Trophoblast cell (in vitro differentiated cells and primary cell): Measurements from ENCODE around the gene HCAR3.
"Not testable (repeated sequence)": the region's sequence is repeated elsewhere in the genome, so short reads cannot be mapped to it uniquely, and the experiment has no call there.

ENCODE experiments used
- DNase-seq, 2 donors: peaks; one replicate each; pipeline ENCODE4 v3.0.0-alpha.2; 2016
- H2AFZ ChIP-seq: 2 replicates; pipeline ENCODE4 v1.6.1; 2013; ENCODE audit warnings: low read length, moderate library complexity, mild to moderate bottlenecking; ENCODE audit not compliant: insufficient read depth, poor library complexity
- H2AK5ac ChIP-seq: 2 replicates; pipeline ENCODE4 v1.6.1; 2013; ENCODE audit warnings: mild to moderate bottlenecking, low read length
- H2BK120ac ChIP-seq: 2 replicates; pipeline ENCODE4 v1.6.1; 2013; ENCODE audit warnings: low read length, mild to moderate bottlenecking, moderate library complexity; ENCODE audit not compliant: insufficient read depth, poor library complexity
- H2BK12ac ChIP-seq: 2 replicates; pipeline ENCODE4 v1.6.1; 2013; ENCODE audit warnings: mild to moderate bottlenecking, low read length, moderate library complexity
- H2BK5ac ChIP-seq: 2 replicates; pipeline ENCODE4 v1.6.1; 2013; ENCODE audit warnings: low read length, low read depth, moderate library complexity, mild to moderate bottlenecking; ENCODE audit not compliant: poor library complexity
- H3K14ac ChIP-seq: 2 replicates; pipeline ENCODE4 v1.6.1; 2013; ENCODE audit warnings: mild to moderate bottlenecking, low read length
- H3K18ac ChIP-seq: 2 replicates; pipeline ENCODE4 v1.6.1; 2013; ENCODE audit warnings: mild to moderate bottlenecking, low read length
- H3K23ac ChIP-seq: 2 replicates; pipeline ENCODE4 v1.6.1; 2013; ENCODE audit warnings: low read length
- H3K27ac ChIP-seq: 2 replicates; pipeline ENCODE4 v1.5.1; 2013; ENCODE audit warnings: low read depth, mild to moderate bottlenecking, inconsistent platforms, low read length, moderate library complexity
- H3K27me3 ChIP-seq: 2 replicates; pipeline ENCODE4 v1.6.1; 2013; ENCODE audit warnings: inconsistent platforms, mild to moderate bottlenecking, low read length, moderate library complexity; ENCODE audit not compliant: insufficient read depth
- H3K36me3 ChIP-seq, 2 experiments: 1 replicate in 1 of 2; 2 replicates in 1 of 2; pipeline ENCODE4 v1.6.1; 2013; ENCODE audit warnings: low read length in 2 of 2, mild to moderate bottlenecking in 2 of 2, moderate library complexity in 1 of 2; ENCODE audit not compliant: insufficient read depth in 2 of 2, control insufficient read depth in 1 of 2
- H3K4ac ChIP-seq: 2 replicates; pipeline ENCODE4 v1.6.1; 2013; ENCODE audit warnings: low read depth, mild to moderate bottlenecking, low read length, moderate library complexity
- H3K4me1 ChIP-seq, 2 experiments: 1 replicate in 1 of 2; 2 replicates in 1 of 2; pipeline ENCODE4 v1.6.1; 2013; ENCODE audit warnings: low read length in 2 of 2, mild to moderate bottlenecking in 2 of 2, moderate library complexity in 1 of 2; ENCODE audit not compliant: insufficient read depth in 2 of 2, control insufficient read depth in 1 of 2
- H3K4me2 ChIP-seq: 2 replicates; pipeline ENCODE4 v1.6.1; 2013; ENCODE audit warnings: inconsistent platforms, mild to moderate bottlenecking, low read length, moderate library complexity
- H3K4me3 ChIP-seq: 2 replicates; pipeline ENCODE4 v1.5.1; 2013; ENCODE audit warnings: mild to moderate bottlenecking, low read depth, low read length, inconsistent platforms
- H3K79me1 ChIP-seq: one replicate; pipeline ENCODE4 v1.6.1; 2013; ENCODE audit warnings: low read length
- H3K79me2 ChIP-seq: 2 replicates; pipeline ENCODE4 v1.6.1; 2013; ENCODE audit warnings: low read length, mild to moderate bottlenecking; ENCODE audit not compliant: control insufficient read depth, insufficient read depth, poor library complexity
- H3K9ac ChIP-seq: 2 replicates; pipeline ENCODE4 v1.6.1; 2013; ENCODE audit warnings: mild to moderate bottlenecking, low read length
- H3K9me3 ChIP-seq: 2 replicates; pipeline ENCODE4 v1.6.1; 2013; ENCODE audit warnings: low read depth, mild to moderate bottlenecking, control low read depth, inconsistent platforms, low read length; ENCODE audit not compliant: insufficient read depth
- H4K12ac ChIP-seq: 2 replicates; pipeline ENCODE4 v1.6.1; 2013; ENCODE audit warnings: low read depth, mild to moderate bottlenecking, low read length, moderate library complexity
- H4K8ac ChIP-seq: 2 replicates; pipeline ENCODE4 v1.6.1; 2013; ENCODE audit warnings: low read depth, mild to moderate bottlenecking, low read length, moderate library complexity
- H4K91ac ChIP-seq: one replicate; pipeline ENCODE4 v1.6.1; 2013; ENCODE audit warnings: low read depth, mild to moderate bottlenecking, low read length, moderate library complexity
- WGBS: extraction: QIAGEN DNeasy Blood & Tissue Kit; methylation state at CpG from one replicate; pipeline ENCODE4 v1.1.7; 2013; ENCODE audit warnings: missing lambda C conversion rate; ENCODE audit not compliant: insufficient read length, insufficient coverage; ENCODE audit errors: extremely low coverage; 5-methylcytosine and 5-hydroxymethylcytosine counted together

The HCAR3 gene

GRCh38 chr12:122721057-122721545, 4.5 kb upstream of the HCAR3 start:
- no peak overlapping the region for H2AK5ac ChIP-seq
- H4K12ac ChIP-seq, result no peak overlapping the region
- H3K9me3 ChIP-seq, result no peaks in the 10 kb centered on the region
- DNase-seq, result peak in 1 of 2 donors; percentile 29
- H3K4me1 ChIP-seq, result peaks cover 0 to 6% of the 10 kb centered on the region in 2 experiments
- no peaks in the 10 kb centered on the region for H3K27me3 ChIP-seq
- no peak overlapping the region for H3K9ac ChIP-seq
- peaks cover 11% of the 10 kb centered on the region for H3K79me1 ChIP-seq
- H3K18ac ChIP-seq, result no peak overlapping the region
- peak overlapping the region; percentile 41 for H4K91ac ChIP-seq
- no peak overlapping the region for H3K4me2 ChIP-seq
- WGBS, result no CpG with 5 or more reads among the region's 11 CpGs
- no peaks in the 10 kb centered on the region for H3K36me3 ChIP-seq
- H3K27ac ChIP-seq, result no peak overlapping the region
- H3K14ac ChIP-seq, result peak overlapping the region; percentile 45
- peak overlapping the region; percentile 68 for H2BK5ac ChIP-seq
- H2BK120ac ChIP-seq, result no peak overlapping the region
- H3K23ac ChIP-seq, result no peak overlapping the region
- H3K79me2 ChIP-seq, result no peaks in the 10 kb centered on the region
- H4K8ac ChIP-seq, result no peak overlapping the region
- no peak overlapping the region for H3K4me3 ChIP-seq
- no peak overlapping the region for H2AFZ ChIP-seq
- no peak overlapping the region for H3K4ac ChIP-seq
- H2BK12ac ChIP-seq, result peak overlapping the region; percentile 71

- H2BK5ac ChIP-seq, H3K9me3 ChIP-seq, H4K12ac ChIP-seq, H3K23ac ChIP-seq, H3K4ac ChIP-seq, H3K4me2 ChIP-seq, H3K36me3 ChIP-seq, H3K79me2 ChIP-seq, H3K18ac ChIP-seq, H3K4me1 ChIP-seq, H3K27ac ChIP-seq, H3K4me3 ChIP-seq, H3K79me1 ChIP-seq, H3K9ac ChIP-seq, H3K14ac ChIP-seq, H2BK12ac ChIP-seq, H4K8ac ChIP-seq, H3K27me3 ChIP-seq, H2AFZ ChIP-seq: not testable (repeated sequence)
- peak overlapping the region; percentile 29 for H2AK5ac ChIP-seq
- peak overlapping the region; percentile 33 for H2BK120ac ChIP-seq
- WGBS, result no CpG with 5 or more reads among the region's 6 CpGs
- H4K91ac ChIP-seq, result peak overlapping the region; percentile 24
- DNase-seq, result peak in 1 of 2 donors; percentile 34
Observed at GRCh38 chr12:122715211-122715610, 1.4 kb downstream of the HCAR3 start.

GRCh38 chr12:122713491-122714188, 3.0 kb downstream of the HCAR3 start:
- not testable (repeated sequence) for H3K9me3 ChIP-seq, H4K12ac ChIP-seq, H3K4ac ChIP-seq, H3K27me3 ChIP-seq, H3K27ac ChIP-seq, H2AK5ac ChIP-seq, H3K79me1 ChIP-seq, H3K79me2 ChIP-seq, H4K91ac ChIP-seq, H3K9ac ChIP-seq, H2BK12ac ChIP-seq, H4K8ac ChIP-seq, DNase-seq, H3K18ac ChIP-seq, H3K23ac ChIP-seq, H3K14ac ChIP-seq, H2BK120ac ChIP-seq, H3K4me2 ChIP-seq, H2AFZ ChIP-seq, H3K36me3 ChIP-seq, H2BK5ac ChIP-seq, H3K4me1 ChIP-seq, H3K4me3 ChIP-seq
- WGBS, result no CpG with 5 or more reads among the region's 10 CpGs

- not testable (repeated sequence) for H4K91ac ChIP-seq, H3K9ac ChIP-seq, H3K79me2 ChIP-seq, H3K18ac ChIP-seq, H4K12ac ChIP-seq, H3K4me1 ChIP-seq, H3K79me1 ChIP-seq, H3K9me3 ChIP-seq, H3K14ac ChIP-seq, H3K4me2 ChIP-seq, H3K4me3 ChIP-seq, H3K23ac ChIP-seq, H4K8ac ChIP-seq, DNase-seq, H2AK5ac ChIP-seq, H2AFZ ChIP-seq, H3K27me3 ChIP-seq, H3K4ac ChIP-seq, H3K36me3 ChIP-seq
- WGBS, result no CpG with 5 or more reads among the region's 1 CpG
- peak overlapping the region; percentile 64 for H2BK12ac ChIP-seq
- peak overlapping the region; percentile 83 for H2BK120ac ChIP-seq
- peak overlapping the region; percentile 63 for H2BK5ac ChIP-seq
- H3K27ac ChIP-seq, result peak overlapping the region; percentile 83
Observed at GRCh38 chr12:122711266-122711665, 5.3 kb downstream of the HCAR3 start.
